ENCODE results near the gene PTCD2. TPM values are rescaled to one million over a fixed set of nuclear protein-coding genes. Genes with fewer than 3 reads are reported as not detected.

The PTCD2 gene
- polyA plus RNA-seq, 3 donors: 9.8 to 10.3 (median 10.1) TPM

GRCh38 chr5:72369301-72369700 lies 49.1 kb downstream of the PTCD2 start:
- no peak for DNase-seq (ENCODE audit: extremely low read depth in 1 of 11, low read depth in 9 of 11, low spot score in 4 of 11)

GRCh38 chr5:72369711-72370110 lies 49.5 kb downstream of the PTCD2 start:
- DNase-seq (ENCODE audit: extremely low read depth in 1 of 11, low read depth in 9 of 11, low spot score in 4 of 11): no peak

GRCh38 chr5:72372331-72372730 lies 52.2 kb downstream of the PTCD2 start:
- no peak for DNase-seq (ENCODE audit: extremely low read depth in 1 of 11, low read depth in 9 of 11, low spot score in 4 of 11)

- DNase-seq (ENCODE audit: extremely low read depth in 1 of 11, low read depth in 9 of 11, low spot score in 4 of 11): no peak
These were observed 52.8 kb downstream of the PTCD2 start for GRCh38 chr5:72372923-72373322.

- DNase-seq (ENCODE audit: extremely low read depth in 1 of 11, low read depth in 9 of 11, low spot score in 4 of 11): no peak
These were observed 54.7 kb downstream of the PTCD2 start for GRCh38 chr5:72374844-72375243.

GRCh38 chr5:72376381-72376780 lies 56.2 kb downstream of the PTCD2 start:
- no peak for DNase-seq (ENCODE audit: extremely low read depth in 1 of 11, low read depth in 9 of 11, low spot score in 4 of 11)

- DNase-seq (ENCODE audit: extremely low read depth in 1 of 11, low read depth in 9 of 11, low spot score in 4 of 11): no peak
These were observed 57.9 kb downstream of the PTCD2 start for GRCh38 chr5:72377910-72378638.

- DNase-seq (ENCODE audit: extremely low read depth in 1 of 11, low read depth in 9 of 11, low spot score in 4 of 11): peak in 7 of 11 donors; percentile 10 to 38 (median 23)
These were observed 58.6 kb downstream of the PTCD2 start for GRCh38 chr5:72378639-72379289.

- no peak for DNase-seq (ENCODE audit: extremely low read depth in 1 of 11, low read depth in 9 of 11, low spot score in 4 of 11)
These were observed 59.8 kb downstream of the PTCD2 start for GRCh38 chr5:72379936-72380335.

GRCh38 chr5:72380492-72381274 lies 60.5 kb downstream of the PTCD2 start:
- DNase-seq (ENCODE audit: extremely low read depth in 1 of 11, low read depth in 9 of 11, low spot score in 4 of 11): no peak

GRCh38 chr5:72383280-72383679 lies 63.1 kb downstream of the PTCD2 start:
- DNase-seq (ENCODE audit: extremely low read depth in 1 of 11, low read depth in 9 of 11, low spot score in 4 of 11): no peak

GRCh38 chr5:72383726-72384125 lies 63.6 kb downstream of the PTCD2 start:
- DNase-seq (ENCODE audit: extremely low read depth in 1 of 11, low read depth in 9 of 11, low spot score in 4 of 11): no peak

- DNase-seq (ENCODE audit: extremely low read depth in 1 of 11, low read depth in 9 of 11, low spot score in 4 of 11): no peak
These were observed 66.5 kb downstream of the PTCD2 start for GRCh38 chr5:72386639-72387038.

- DNase-seq (ENCODE audit: extremely low read depth in 1 of 11, low read depth in 9 of 11, low spot score in 4 of 11): no peak
These were observed 67.8 kb downstream of the PTCD2 start for GRCh38 chr5:72387985-72388384.

- no peak for DNase-seq (ENCODE audit: extremely low read depth in 1 of 11, low read depth in 9 of 11, low spot score in 4 of 11)
These were observed 68.5 kb downstream of the PTCD2 start for GRCh38 chr5:72388646-72389045.

GRCh38 chr5:72390836-72391235 lies 70.7 kb downstream of the PTCD2 start:
- DNase-seq (ENCODE audit: extremely low read depth in 1 of 11, low read depth in 9 of 11, low spot score in 4 of 11): no peak

GRCh38 chr5:72392326-72392733 lies 72.2 kb downstream of the PTCD2 start:
- no peak for DNase-seq (ENCODE audit: extremely low read depth in 1 of 11, low read depth in 9 of 11, low spot score in 4 of 11)

GRCh38 chr5:72393052-72393451 lies 72.9 kb downstream of the PTCD2 start:
- DNase-seq (ENCODE audit: extremely low read depth in 1 of 11, low read depth in 9 of 11, low spot score in 4 of 11): no peak

- no peak for DNase-seq (ENCODE audit: extremely low read depth in 1 of 11, low read depth in 9 of 11, low spot score in 4 of 11)
These were observed 74.5 kb downstream of the PTCD2 start for GRCh38 chr5:72394688-72395087.

GRCh38 chr5:72397836-72398235 lies 77.7 kb downstream of the PTCD2 start:
- DNase-seq (ENCODE audit: extremely low read depth in 1 of 11, low read depth in 9 of 11, low spot score in 4 of 11): no peak

All from renal cortex interstitium (tissue), 11 donors.